K562 (cell line): ENCODE results near the gene PRKAA1. TPM values are rescaled to one million over a fixed set of nuclear protein-coding genes. Genes with fewer than 3 reads are reported as not detected.

Experiments
- ATAC-seq: fragments of 200-7000 bp; cut with Tn5 transposase; 3 replicates; pipeline ENCODE4 v1.9.1; 2020; ENCODE audit warnings: moderate library complexity
- BruUV-seq: library from RNA; stranded (reverse); fragments of 400-500 nt; replicated peaks from 2 replicates; lab custom pipeline; 2021; lab: Mats Ljungman, UMichigan
- CTCF ChIA-PET: fragments of 300-600 bp; formaldehyde crosslinking; extraction: SDS; loops from one replicate; lab custom pipeline; 2021; ENCODE audit warnings: low intra/inter-chr PET ratio; lab: Yijun Ruan, JAX
- POLR2A ChIA-PET: fragments of 300-600, 350-650 bp; sonication (Branson Sonifier 250); formaldehyde crosslinking; extraction: SDS; loops from one replicate; lab custom pipeline; 2021; ENCODE audit warnings: antibody characterized with exemption, inconsistent platforms; lab: Yijun Ruan, JAX
- DNase-seq, 4 experiments: peaks; one replicate each; pipeline versions ENCODE4 v3.0.0 to v3.0.0-alpha.2; 2011 to 2018; ENCODE audit warnings: low spot score in 3 of 4, mixed read lengths in 3 of 4; ENCODE audit errors: extremely low read depth in 1 of 4
- FAIRE-seq: peaks from 2 replicates; lab custom pipeline; 2011; peaks lifted over from hg19 to GRCh38; lab: Jason Lieb, UNC
- H2AFZ ChIP-seq: 2 replicates; pipeline ENCODE4 v1.6.0; 2011; ENCODE audit warnings: low read depth, low read length, control low read depth, inconsistent platforms
- H3K27ac ChIP-seq: fragments of 200-600 bp; 3 replicates; pipeline ENCODE4 v1.8.0; 2011; ENCODE audit warnings: low read depth, mild to moderate bottlenecking, control low read depth, inconsistent platforms, low read length, moderate library complexity, mixed read lengths; ENCODE audit errors: extremely low read depth
- H3K27me3 ChIP-seq, 2 experiments: fragments of 300-600 bp in 1 of 2; 2 replicates in 1 of 2; 3 replicates in 1 of 2; pipeline versions ENCODE4 v1.6.0 to v1.8.0; 2011; ENCODE audit warnings: inconsistent platforms in 2 of 2, low read length in 2 of 2, mild to moderate bottlenecking in 1 of 2, mixed read lengths in 1 of 2, moderate library complexity in 1 of 2; ENCODE audit not compliant: control insufficient read depth in 2 of 2, insufficient read depth in 2 of 2
- H3K36me3 ChIP-seq: fragments of 300-600 bp; 3 replicates; pipeline ENCODE4 v1.8.0; 2011; ENCODE audit warnings: mild to moderate bottlenecking, low read length, inconsistent platforms; ENCODE audit not compliant: control insufficient read depth, insufficient read depth
- H3K4me1 ChIP-seq, 2 experiments: fragments of 200-600 bp in 1 of 2; replicated peaks in 1 of 2; 2 replicates in 1 of 2; 3 replicates in 1 of 2; pipeline versions ENCODE4 v1.5.1 to v1.8.0; 2011; ENCODE audit warnings: inconsistent platforms in 2 of 2, low read length in 2 of 2, mild to moderate bottlenecking in 1 of 2, mixed read lengths in 1 of 2, moderate library complexity in 1 of 2; ENCODE audit not compliant: control insufficient read depth in 2 of 2, insufficient read depth in 2 of 2
- H3K4me2 ChIP-seq: 2 replicates; pipeline ENCODE4 v1.6.1; 2011; ENCODE audit warnings: low read length, control low read depth, inconsistent platforms, mixed read lengths; ENCODE audit not compliant: insufficient read depth
- H3K4me3 ChIP-seq: fragments of 200-600 bp; sonication (generic), shearing (Covaris generic); 2 replicates; pipeline ENCODE4 v1.5.1; 2016; ENCODE audit warnings: control low read depth, inconsistent platforms
- H3K79me2 ChIP-seq: fragments of 200-600 bp; 3 replicates; pipeline ENCODE4 v1.8.0; 2011; ENCODE audit warnings: low read length, inconsistent platforms; ENCODE audit not compliant: control insufficient read depth, insufficient read depth
- H3K9ac ChIP-seq, 2 experiments: 2 replicates each; pipeline versions ENCODE4 v1.6.0 to v1.6.1; 2011; ENCODE audit warnings: low read depth in 2 of 2, low read length in 2 of 2, control low read depth in 1 of 2, inconsistent platforms in 1 of 2, mild to moderate bottlenecking in 1 of 2, mixed read lengths in 1 of 2; ENCODE audit not compliant: insufficient read depth in 1 of 2
- H3K9me1 ChIP-seq: one replicate; pipeline ENCODE4 v1.6.0; 2011; ENCODE audit warnings: inconsistent platforms, mild to moderate bottlenecking, low read length, moderate library complexity; ENCODE audit not compliant: control insufficient read depth, insufficient read depth
- H3K9me3 ChIP-seq: replicated peaks from 2 replicates; pipeline ENCODE4 v1.5.1; 2011; ENCODE audit warnings: low read depth, low read length, inconsistent platforms; ENCODE audit not compliant: control insufficient read depth, insufficient read depth
- H4K20me1 ChIP-seq: replicated peaks from 2 replicates; pipeline ENCODE4 v1.6.1; 2011; ENCODE audit warnings: low read length, inconsistent platforms, mixed read lengths; ENCODE audit not compliant: control insufficient read depth, insufficient read depth
- ERF ChIP-seq: fragments of 450-650 bp; formaldehyde crosslinking; IDR thresholded peaks from 2 replicates; pipeline ENCODE4 v1.4.0; 2020; ENCODE audit warnings: mild to moderate bottlenecking, mixed read lengths
- GATA2 ChIP-seq: sonication (generic); formaldehyde crosslinking; IDR thresholded peaks from 2 replicates; pipeline ENCODE4 v1.4.0; 2020; ENCODE audit warnings: mild to moderate bottlenecking, missing genetic modification reagents
- LCOR ChIP-seq: sonication (generic); formaldehyde crosslinking; IDR thresholded peaks from 2 replicates; pipeline ENCODE4 v1.8.0; 2022; ENCODE audit warnings: mild to moderate bottlenecking, missing genetic modification reagents
- SMARCA4 ChIP-seq: fragments of 450-650 bp; IDR thresholded peaks from 2 replicates; pipeline ENCODE4 v1.6.1; 2016
- SRSF3 ChIP-seq: fragments of 200-400 bp; formaldehyde crosslinking; IDR thresholded peaks from 2 replicates; pipeline ENCODE4 v1.6.1; 2016; ENCODE audit warnings: mild to moderate bottlenecking, low read length, moderate library complexity; ENCODE audit not compliant: insufficient read depth
- WGBS: fragments of 100-300 bp; shearing (Covaris generic); methylation state at CpG from one replicate; pipeline ENCODE4 v1.1.6; 2016; ENCODE audit warnings: low coverage, mixed read lengths; ENCODE audit not compliant: insufficient coverage; ENCODE audit errors: missing lambda C conversion rate; 5-methylcytosine and 5-hydroxymethylcytosine counted together
- in situ Hi-C: fragments of 300-500 bp; cut with MboI; formaldehyde crosslinking; loops from 4 replicates; pipeline ENCODE4 v1.15.0; 2018; ENCODE audit warnings: inconsistent platforms, mixed read lengths
- intact Hi-C: fragments of 100-400 bp; cut with micrococcal nuclease; formaldehyde crosslinking; loops from 2 replicates; pipeline ENCODE4 v1.14.2; 2022
- polyA plus RNA-seq, 8 experiments: library from polyadenylated mRNA; depleted of rRNA in 4 of 8; stranded (reverse) in 5 of 8; unstranded in 3 of 8; fragments of >200 nt; fragmentation: Nextera tagmentation in 2 of 8; fragmentation: Illumina TruSeq in 1 of 8; extraction: Ambion mirVana in 2 of 8; extraction: Trizol in 1 of 8; gene quantifications; 2 replicates each; pipeline versions ENCODE4 v1.2.1 to v1.2.3, GENCODE V29; 2011 to 2014; ENCODE audit warnings: inconsistent platforms in 1 of 8, missing spikeins in 1 of 8
- total RNA-seq, 7 experiments: library from RNA; depleted of rRNA in 6 of 7; stranded (reverse); fragments of >200 nt in 6 of 7; fragmentation: Illumina TruSeq in 2 of 7; extraction: Trizol in 2 of 7; gene quantifications; 2 replicates each; pipeline versions ENCODE4 v1.2.1 to v1.2.3, GENCODE V29; 2011 to 2021; ENCODE audit warnings: low replicate concordance in 1 of 7
- TF ChIP-seq, protein P1 (sequence below): IDR thresholded peaks from 2 replicates; pipeline ENCODE4 v1.6.1; 2012; ENCODE audit warnings: low read depth, low read length, improper control_type of control experiment, borderline replicate concordance

PRKAA1 gene
- total and polyA plus RNA-seq, 9 of the 15 experiments (the other 6 are each of a cell fraction or from before 2014, with no cell fraction given) = 24.5 to 84.0 (median 51.4) TPM

DNA sequence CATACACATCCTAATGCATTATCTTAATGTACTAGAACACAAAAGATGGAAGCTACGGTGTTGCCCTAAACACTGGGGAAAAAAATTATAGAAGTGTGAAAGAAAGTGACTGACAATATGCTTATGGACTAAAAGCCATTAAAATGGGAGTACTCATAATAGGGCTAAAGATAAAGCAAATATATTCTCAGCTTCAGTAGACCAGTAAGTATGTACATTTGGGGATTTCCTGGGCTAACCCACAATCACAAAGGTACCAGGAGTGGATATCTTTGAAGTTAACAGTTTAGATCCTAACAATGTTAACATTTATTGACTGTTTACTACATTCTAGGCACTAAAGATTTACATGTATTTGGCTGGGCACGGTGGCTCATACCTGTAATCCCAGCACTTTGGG is 81.6 kb downstream of the PRKAA1 start:
- DNase-seq (no peak), FAIRE-seq (no peak), ATAC-seq (no peak; the same call in 2 of the 3 replicates)
- H3K9me3 ChIP-seq = no peaks in the 10 kb centered on the region
- intact Hi-C loops = no loop called here
- no peaks in the 10 kb centered on the region for H3K4me1 ChIP-seq
- no peak overlapping the region for H2AFZ ChIP-seq
- H3K4me3 ChIP-seq = no peak overlapping the region
- no peak for TF ChIP-seq LCOR
- TF ChIP-seq SMARCA4 = no peak
- TF ChIP-seq GATA2 (CRISPR knock-in tag) = no peak
- no peak for TF ChIP-seq ERF (CRISPR knock-in tag)
- 62% methylated on average over 2 of the region's 2 CpGs for WGBS
- no TSS peak for BruUV-seq
- ChIA-PET CTCF (no interaction called here), POLR2A (no interaction called here)
- no peaks in the 10 kb centered on the region for H4K20me1 ChIP-seq
- H3K27me3 ChIP-seq = no peaks in the 10 kb centered on the region
- no peak overlapping the region for H3K4me2 ChIP-seq
- H3K9me1 ChIP-seq = no peaks in the 10 kb centered on the region
- no peak overlapping the region for H3K27ac ChIP-seq
- no peak overlapping the region for H3K9ac ChIP-seq
- 0 out of 3 replicates have a peak, but pooled peaks cover 3% of the 10 kb centered on the region for H3K36me3 ChIP-seq
- in situ Hi-C loops = no loop called here
- H3K79me2 ChIP-seq = no peaks in the 10 kb centered on the region

DNA sequence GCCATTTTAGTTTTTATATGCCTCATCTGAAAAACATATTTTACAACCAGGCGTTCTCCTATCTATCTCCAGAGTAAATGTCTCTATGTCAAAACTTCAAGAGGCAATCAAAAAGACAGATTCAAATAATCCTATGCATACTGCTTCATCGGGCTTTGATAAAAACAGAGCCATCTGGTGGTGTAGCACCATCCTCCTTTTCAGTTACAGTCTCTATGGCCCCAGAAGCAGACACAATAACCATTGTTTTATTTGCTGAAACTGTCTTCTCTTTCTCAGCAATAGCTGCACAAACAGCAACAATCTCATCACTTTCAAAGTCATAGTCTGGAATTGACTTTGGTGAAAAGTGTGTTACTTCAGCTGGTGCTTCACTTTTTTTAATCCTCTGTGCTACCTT is 82.2 kb downstream of the PRKAA1 start:
- BruUV-seq = no TSS peak
- no peak overlapping the region for H3K27ac ChIP-seq
- no peak overlapping the region for H3K4me2 ChIP-seq
- no peaks in the 10 kb centered on the region for H3K9me1 ChIP-seq
- H3K79me2 ChIP-seq = no peaks in the 10 kb centered on the region
- POLR2A ChIA-PET = no interaction called here
- no peak overlapping the region for H3K4me3 ChIP-seq
- peak; percentile 49 for FAIRE-seq
- peak; percentile 69 for ATAC-seq
- no peak for DNase-seq
- H4K20me1 ChIP-seq = no peaks in the 10 kb centered on the region
- 0 out of 3 replicates have a peak, but pooled peaks cover 3% of the 10 kb centered on the region for H3K36me3 ChIP-seq
- intact Hi-C loops = no loop called here
- no peak overlapping the region for H3K9ac ChIP-seq
- no peak overlapping the region for H2AFZ ChIP-seq
- no peak for TF ChIP-seq SRSF3
- TF ChIP-seq, protein P1, sequence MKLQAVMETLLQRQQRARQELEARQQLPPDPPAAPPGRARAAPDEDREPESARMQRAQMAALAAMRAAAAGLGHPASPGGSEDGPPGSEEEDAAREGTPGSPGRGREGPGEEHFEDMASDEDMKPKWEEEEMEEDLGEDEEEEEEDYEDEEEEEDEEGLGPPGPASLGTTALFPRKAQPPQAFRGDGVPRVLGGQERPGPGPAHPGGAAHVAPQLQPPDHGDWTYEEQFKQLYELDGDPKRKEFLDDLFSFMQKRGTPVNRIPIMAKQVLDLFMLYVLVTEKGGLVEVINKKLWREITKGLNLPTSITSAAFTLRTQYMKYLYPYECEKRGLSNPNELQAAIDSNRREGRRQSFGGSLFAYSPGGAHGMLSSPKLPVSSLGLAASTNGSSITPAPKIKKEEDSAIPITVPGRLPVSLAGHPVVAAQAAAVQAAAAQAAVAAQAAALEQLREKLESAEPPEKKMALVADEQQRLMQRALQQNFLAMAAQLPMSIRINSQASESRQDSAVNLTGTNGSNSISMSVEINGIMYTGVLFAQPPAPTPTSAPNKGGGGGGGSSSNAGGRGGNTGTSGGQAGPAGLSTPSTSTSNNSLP = 0 out of 2 replicates have a peak, but pooled peaks have one; percentile 40
- TF ChIP-seq, all 486 proteins: peak for 1
- 38% methylated on average over 2 of the region's 2 CpGs for WGBS
- Histone ChIP-seq H3K4me1 (no peaks in the 10 kb centered on the region), H3K27me3 (no peaks in the 10 kb centered on the region), H3K9me3 (no peaks in the 10 kb centered on the region)
- in situ Hi-C loops = no loop called here
- CTCF ChIA-PET = no interaction called here
